PC-3 (cell line): ENCODE data around the gene MKKS. TPM values are rescaled to one million over a fixed set of nuclear protein-coding genes. Genes with fewer than 3 reads are reported as not detected.

Experiments used
- ATAC-seq: fragments of 200-7000 bp; cut with Tn5 transposase; 2 replicates; pipeline ENCODE4 v1.9.1; 2020; ENCODE audit warnings: mild to moderate bottlenecking, moderate library complexity
- BruUV-seq: library from RNA; stranded (reverse); fragments of 400-500 nt; replicated peaks from 2 replicates; lab custom pipeline; 2021; lab: Mats Ljungman, UMichigan
- CTCF ChIA-PET: fragments of 300-600 bp; sonication (Branson Sonifier 250); formaldehyde crosslinking; loops from one replicate; lab custom pipeline; 2022; ENCODE audit warnings: antibody characterized with exemption; lab: Charles Lee
- POLR2A ChIA-PET: fragments of 300-600 bp; sonication (Branson Sonifier 250); formaldehyde crosslinking; loops from one replicate; lab custom pipeline; 2022; ENCODE audit warnings: antibody characterized with exemption; ENCODE audit not compliant: unreplicated experiment; lab: Charles Lee
- DNase-seq: peaks from one replicate; pipeline ENCODE4 v3.0.0-alpha.2; 2015
- H2AFZ ChIP-seq: fragments of 300-600 bp; sonication (generic); 2 replicates; pipeline ENCODE4 v1.6.0; 2016; ENCODE audit warnings: antibody characterized with exemption, low read length
- H3F3A ChIP-seq: fragments of 300-600 bp; sonication (generic); one replicate; pipeline ENCODE4 v1.6.0; 2017; ENCODE audit warnings: antibody characterized with exemption, low read length, control low read depth, mild to moderate bottlenecking; ENCODE audit not compliant: unreplicated experiment
- H3K27ac ChIP-seq: fragments of 300-600 bp; sonication (generic); 2 replicates; pipeline ENCODE4 v1.5.1; 2016; ENCODE audit warnings: mild to moderate bottlenecking, low read length
- H3K27me3 ChIP-seq: fragments of 300-600 bp; sonication (generic); 2 replicates; pipeline ENCODE4 v1.6.1; 2016; ENCODE audit warnings: low read length, mixed read lengths
- H3K36me3 ChIP-seq: fragments of 300-600 bp; sonication (generic); 2 replicates; pipeline ENCODE4 v1.6.1; 2016; ENCODE audit warnings: low read depth, mixed run types, low read length, mixed read lengths
- H3K4me1 ChIP-seq: fragments of 300-600 bp; sonication (generic); 2 replicates; pipeline ENCODE4 v1.5.1; 2016; ENCODE audit warnings: low read length; ENCODE audit not compliant: insufficient read depth
- H3K4me2 ChIP-seq: fragments of 300-600 bp; sonication (generic); 2 replicates; pipeline ENCODE4 v1.6.0; 2016; ENCODE audit warnings: low read length
- H3K4me3 ChIP-seq: fragments of 300-600 bp; sonication (generic); 2 replicates; pipeline ENCODE4 v1.5.1; 2016; ENCODE audit warnings: mild to moderate bottlenecking, low read length, mixed read lengths
- H3K79me2 ChIP-seq: fragments of 300-600 bp; sonication (generic); 2 replicates; pipeline ENCODE4 v1.6.1; 2017; ENCODE audit warnings: low read length, mixed read lengths
- H3K9ac ChIP-seq: fragments of 300-600 bp; sonication (generic); 2 replicates; pipeline ENCODE4 v1.6.0; 2016; ENCODE audit warnings: mild to moderate bottlenecking, low read length
- H3K9me2 ChIP-seq: fragments of 300-600 bp; sonication (generic); replicated peaks from 2 replicates; pipeline ENCODE4 v1.6.1; 2016; ENCODE audit warnings: mixed run types, low read length, mixed read lengths
- H3K9me3 ChIP-seq: fragments of 300-600 bp; sonication (generic); 2 replicates; pipeline ENCODE4 v1.6.1; 2016; ENCODE audit warnings: low read length, mixed read lengths
- H4K20me1 ChIP-seq: fragments of 300-600 bp; sonication (generic); 2 replicates; pipeline ENCODE4 v1.6.1; 2016; ENCODE audit warnings: low read length, mixed read lengths
- EZH2 ChIP-seq: fragments of 300-600 bp; sonication (generic); IDR thresholded peaks from one replicate; pipeline ENCODE4 v1.6.1; 2017; ENCODE audit warnings: antibody characterized with exemption, mild to moderate bottlenecking, low read length; ENCODE audit not compliant: unreplicated experiment
- EZH2phosphoT487 ChIP-seq: fragments of 300-600 bp; sonication (generic); IDR thresholded peaks from 2 replicates; pipeline ENCODE4 v1.6.1; 2018; ENCODE audit warnings: mild to moderate bottlenecking, antibody characterized with exemption, low read length, borderline replicate concordance
- intact Hi-C: fragments of 100-400 bp; cut with micrococcal nuclease; formaldehyde crosslinking; loops from 2 replicates; pipeline ENCODE4 v1.9.0; 2023
- total RNA-seq: library from RNA; depleted of rRNA; stranded (reverse); fragments of >200 nt; gene quantifications from 2 replicates; pipeline ENCODE4 v1.2.3, GENCODE V29; 2014
- TF ChIP-seq, protein P1 (sequence below): fragments of 300-600 bp; sonication (generic); conservative IDR thresholded peaks from 2 replicates; pipeline ENCODE4 v1.5.1; 2017; ENCODE audit warnings: antibody characterized with exemption, low read depth, mild to moderate bottlenecking, low read length

MKKS gene
- total RNA-seq, 1 experiment from 2014 or later, result 13.6 TPM

- CTCF ChIA-PET, result no interaction called here
- Histone ChIP-seq H3K9me3 (no peaks in the 10 kb centered on the region), H3K79me2 (peaks cover 50% of the 10 kb centered on the region), H3K4me3 (no peak overlapping the region), H3K4me1 (peaks cover 16% of the 10 kb centered on the region), H3K9ac (no peak overlapping the region), H3F3A (no peaks in the 10 kb centered on the region), H4K20me1 (no peaks in the 10 kb centered on the region), H3K36me3 (no peaks in the 10 kb centered on the region), H3K9me2 (no peaks in the 10 kb centered on the region), H2AFZ (no peak overlapping the region), H3K27me3 (no peaks in the 10 kb centered on the region), H3K4me2 (no peak overlapping the region), H3K27ac (no peak overlapping the region)
- no peak for DNase-seq
- POLR2A ChIA-PET, result no interaction called here
- intact Hi-C loops, result no loop called here
- no peak for ATAC-seq
- BruUV-seq, result no TSS peak
- TF ChIP-seq, protein P1, sequence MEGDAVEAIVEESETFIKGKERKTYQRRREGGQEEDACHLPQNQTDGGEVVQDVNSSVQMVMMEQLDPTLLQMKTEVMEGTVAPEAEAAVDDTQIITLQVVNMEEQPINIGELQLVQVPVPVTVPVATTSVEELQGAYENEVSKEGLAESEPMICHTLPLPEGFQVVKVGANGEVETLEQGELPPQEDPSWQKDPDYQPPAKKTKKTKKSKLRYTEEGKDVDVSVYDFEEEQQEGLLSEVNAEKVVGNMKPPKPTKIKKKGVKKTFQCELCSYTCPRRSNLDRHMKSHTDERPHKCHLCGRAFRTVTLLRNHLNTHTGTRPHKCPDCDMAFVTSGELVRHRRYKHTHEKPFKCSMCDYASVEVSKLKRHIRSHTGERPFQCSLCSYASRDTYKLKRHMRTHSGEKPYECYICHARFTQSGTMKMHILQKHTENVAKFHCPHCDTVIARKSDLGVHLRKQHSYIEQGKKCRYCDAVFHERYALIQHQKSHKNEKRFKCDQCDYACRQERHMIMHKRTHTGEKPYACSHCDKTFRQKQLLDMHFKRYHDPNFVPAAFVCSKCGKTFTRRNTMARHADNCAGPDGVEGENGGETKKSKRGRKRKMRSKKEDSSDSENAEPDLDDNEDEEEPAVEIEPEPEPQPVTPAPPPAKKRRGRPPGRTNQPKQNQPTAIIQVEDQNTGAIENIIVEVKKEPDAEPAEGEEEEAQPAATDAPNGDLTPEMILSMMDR, result no peak
- TF ChIP-seq EZH2, result no peak
- no peak for TF ChIP-seq EZH2phosphoT487
Measured at GRCh38 chr20:10438217-10438616, 4.2 kb upstream of the MKKS start.

- no peaks in the 10 kb centered on the region for H4K20me1 ChIP-seq
- POLR2A ChIA-PET, result interaction anchor here (0.6 kb wide), 1 partner anchor 17 kb away, joined by 6 read pairs; no protein-coding TSS in a partner anchor
- H3K9me3 ChIP-seq, result no peaks in the 10 kb centered on the region
- H3K36me3 ChIP-seq, result no peaks in the 10 kb centered on the region
- peak overlapping the region; percentile 73 for H3K4me3 ChIP-seq
- no peaks in the 10 kb centered on the region for H3K9me2 ChIP-seq
- H3K79me2 ChIP-seq, result peaks cover 68% of the 10 kb centered on the region
- H3F3A ChIP-seq, result no peaks in the 10 kb centered on the region
- H3K9ac ChIP-seq, result peak overlapping the region; percentile 91
- TF ChIP-seq EZH2phosphoT487, result no peak
- TF ChIP-seq, protein P1, result no peak
- no peak for TF ChIP-seq EZH2
- no TSS peak for BruUV-seq
- DNase-seq, result no peak
- H2AFZ ChIP-seq, result no peak overlapping the region
- no peaks in the 10 kb centered on the region for H3K27me3 ChIP-seq
- no peak for ATAC-seq
- peaks cover 26% of the 10 kb centered on the region for H3K4me1 ChIP-seq
- peak overlapping the region; percentile 96 for H3K4me2 ChIP-seq
- intact Hi-C loops, result no loop called here
- no peak overlapping the region for H3K27ac ChIP-seq
- CTCF ChIA-PET, result interaction anchor here (0.7 kb wide), 1 partner anchor 819 kb away, joined by 3 read pairs; no protein-coding TSS in a partner anchor
Measured at GRCh38 chr20:10436053-10436699, 2.2 kb upstream of the MKKS start.
